Type B pancreatic cell (in vitro differentiated cells): Measurements from ENCODE around the gene GPR158. TPM values are rescaled to one million over a fixed set of nuclear protein-coding genes. Genes with fewer than 3 reads are reported as not detected.

ENCODE experiments used
- DNase-seq: peaks from one replicate; pipeline ENCODE4 v3.0.0; 2021; ENCODE audit warnings: mixed read lengths; ENCODE audit not compliant: unreplicated experiment; ENCODE audit errors: extremely low spot score
- H3K27ac Mint-ChIP-seq: 2 replicates; pipeline ENCODE4 v1.8.0; 2021; ENCODE audit warnings: mild to moderate bottlenecking, mixed read lengths
- H3K27me3 Mint-ChIP-seq: 2 replicates; pipeline ENCODE4 v1.8.0; 2021; ENCODE audit warnings: mixed read lengths
- H3K36me3 Mint-ChIP-seq: 2 replicates; pipeline ENCODE4 v1.8.0; 2021; ENCODE audit warnings: mixed read lengths
- H3K4me1 Mint-ChIP-seq: one replicate; pipeline ENCODE4 v1.8.0; 2021; ENCODE audit warnings: mixed read lengths; ENCODE audit not compliant: unreplicated experiment
- H3K4me3 Mint-ChIP-seq: 2 replicates; pipeline ENCODE4 v1.8.0; 2021; ENCODE audit warnings: mild to moderate bottlenecking, mixed read lengths
- H3K9me3 Mint-ChIP-seq: 2 replicates; pipeline ENCODE4 v1.8.0; 2021; ENCODE audit warnings: mixed read lengths
- CTCF ChIP-seq: fragments of 200-600 bp; sonication (generic); conservative IDR thresholded peaks from 2 replicates; pipeline ENCODE4 v1.5.0; 2021; ENCODE audit warnings: antibody characterized with exemption, mild to moderate bottlenecking
- total RNA-seq: library from RNA; stranded (reverse); gene quantifications from 2 replicates; pipeline ENCODE4 v1.2.1, GENCODE V29; 2021; ENCODE audit warnings: low replicate concordance

GPR158 gene
- total RNA-seq, 1 donor from 2014 or later: 3.6 TPM

GRCh38 chr10:25509151-25509550, 334.4 kb downstream of the GPR158 start:
- Mint-ChIP-seq H3K9me3 (no peaks in the 10 kb centered on the region), H3K4me3 (no peak overlapping the region), H3K36me3 (no peaks in the 10 kb centered on the region), H3K27ac (no peak overlapping the region), H3K4me1 (peaks cover 16% of the 10 kb centered on the region), H3K27me3 (peaks cover 2% of the 10 kb centered on the region)
- no peak for DNase-seq
- TF ChIP-seq CTCF: no peak

GRCh38 chr10:25522294-25522693, 347.5 kb downstream of the GPR158 start:
- Mint-ChIP-seq H3K27me3 (no peaks in the 10 kb centered on the region), H3K27ac (no peak overlapping the region), H3K4me1 (no peaks in the 10 kb centered on the region), H3K4me3 (no peak overlapping the region), H3K9me3 (peaks cover 6% of the 10 kb centered on the region), H3K36me3 (peaks cover 4% of the 10 kb centered on the region)
- DNase-seq: no peak
- no peak for TF ChIP-seq CTCF

DNA sequence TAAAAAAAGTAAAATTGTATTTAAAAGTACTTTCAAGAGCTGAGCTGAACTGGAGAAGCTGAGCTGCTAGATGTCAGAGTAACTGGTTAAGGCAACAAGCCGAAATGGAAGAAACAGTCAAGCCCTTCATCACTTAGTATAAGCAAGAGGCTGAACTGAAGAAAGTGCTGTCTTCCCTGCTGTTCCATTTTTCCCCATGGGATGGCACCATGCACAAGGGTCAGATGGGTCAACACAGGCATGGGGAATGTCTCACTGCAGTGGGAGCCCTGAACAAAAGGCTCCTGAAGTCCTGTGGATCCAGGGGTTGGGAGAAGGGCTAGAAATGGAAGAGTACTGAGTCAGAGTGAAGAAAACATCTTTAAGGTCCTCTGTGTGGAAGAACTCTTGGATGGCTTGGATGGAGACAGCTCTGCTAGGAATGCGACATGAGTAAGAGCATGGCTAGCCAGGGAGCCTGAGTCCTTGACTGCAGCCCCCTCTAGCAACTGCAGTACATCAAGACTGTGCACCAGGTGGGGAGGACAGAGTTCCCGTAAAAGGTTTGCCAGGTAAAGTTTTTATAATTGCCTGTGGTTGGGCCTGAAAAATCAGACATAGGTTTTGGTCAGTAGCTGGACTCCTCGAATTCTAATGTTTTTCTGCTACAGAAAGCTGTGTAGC, 348.3 kb downstream of the GPR158 start:
- Mint-ChIP-seq H3K4me1 (no peaks in the 10 kb centered on the region), H3K27me3 (no peaks in the 10 kb centered on the region), H3K4me3 (no peak overlapping the region), H3K9me3 (peaks cover 6% of the 10 kb centered on the region), H3K36me3 (peaks cover 4% of the 10 kb centered on the region), H3K27ac (no peak overlapping the region)
- DNase-seq: no peak
- peak; percentile 40 for TF ChIP-seq CTCF

DNA sequence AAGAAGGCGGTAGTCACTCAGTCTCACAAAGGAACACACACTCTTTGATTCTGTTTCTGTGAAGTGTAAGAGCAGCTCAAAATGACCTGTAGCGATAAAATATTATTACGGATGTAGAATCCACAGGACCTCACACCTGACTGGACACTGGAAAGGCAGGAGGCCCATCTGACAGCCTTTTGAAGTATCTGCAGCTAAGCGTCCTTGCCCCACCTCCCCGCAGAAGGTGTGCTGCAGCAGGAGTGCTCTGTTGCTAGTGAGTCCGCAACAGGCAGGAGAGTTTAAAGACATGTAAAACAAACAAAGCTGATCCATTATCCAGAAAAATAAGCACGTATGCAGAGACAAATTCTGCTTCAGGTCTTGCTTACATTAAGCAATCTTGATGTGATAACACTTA, 355.5 kb downstream of the GPR158 start:
- peaks cover 3% of the 10 kb centered on the region for H3K4me1 Mint-ChIP-seq
- no peak overlapping the region for H3K4me3 Mint-ChIP-seq
- no peaks in the 10 kb centered on the region for H3K27me3 Mint-ChIP-seq
- no peak overlapping the region for H3K27ac Mint-ChIP-seq
- H3K9me3 Mint-ChIP-seq: no peaks in the 10 kb centered on the region
- no peak for DNase-seq
- no peaks in the 10 kb centered on the region for H3K36me3 Mint-ChIP-seq
- no peak for TF ChIP-seq CTCF

DNA sequence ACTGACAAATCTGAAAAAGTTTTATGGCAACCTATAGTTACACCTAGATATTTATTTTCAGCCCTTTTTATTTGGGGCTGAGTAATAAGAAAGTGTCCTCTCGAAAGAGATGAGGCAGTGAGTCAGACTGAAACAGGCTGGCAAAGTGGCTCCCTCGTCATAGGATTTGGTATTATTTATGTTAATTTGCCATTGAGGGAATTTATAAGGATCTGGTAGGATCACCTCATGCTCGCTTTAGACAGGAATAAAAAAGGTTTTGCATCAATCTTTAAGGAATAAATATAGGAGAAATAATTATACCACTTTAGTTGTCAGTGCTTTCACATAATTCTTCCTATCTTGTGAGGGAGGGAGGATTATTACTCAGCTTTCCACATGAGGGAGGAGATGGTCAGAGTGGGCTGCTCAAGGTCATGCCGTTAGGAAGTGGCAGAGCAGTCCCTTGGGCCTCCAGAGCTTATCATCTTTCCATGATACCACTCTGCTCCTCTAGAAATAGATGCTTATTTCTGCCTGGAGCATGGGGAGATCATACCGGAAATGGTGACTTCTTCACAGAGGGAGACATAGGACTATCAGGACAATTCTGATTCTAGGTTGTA, 356.8 kb downstream of the GPR158 start:
- H3K27me3 Mint-ChIP-seq: no peaks in the 10 kb centered on the region
- TF ChIP-seq CTCF: no peak
- H3K9me3 Mint-ChIP-seq: no peaks in the 10 kb centered on the region
- no peak overlapping the region for H3K27ac Mint-ChIP-seq
- no peak for DNase-seq
- H3K36me3 Mint-ChIP-seq: no peaks in the 10 kb centered on the region
- peaks cover 3% of the 10 kb centered on the region for H3K4me1 Mint-ChIP-seq
- no peak overlapping the region for H3K4me3 Mint-ChIP-seq
